ENCODE results near the gene CBLIF.

DNA sequence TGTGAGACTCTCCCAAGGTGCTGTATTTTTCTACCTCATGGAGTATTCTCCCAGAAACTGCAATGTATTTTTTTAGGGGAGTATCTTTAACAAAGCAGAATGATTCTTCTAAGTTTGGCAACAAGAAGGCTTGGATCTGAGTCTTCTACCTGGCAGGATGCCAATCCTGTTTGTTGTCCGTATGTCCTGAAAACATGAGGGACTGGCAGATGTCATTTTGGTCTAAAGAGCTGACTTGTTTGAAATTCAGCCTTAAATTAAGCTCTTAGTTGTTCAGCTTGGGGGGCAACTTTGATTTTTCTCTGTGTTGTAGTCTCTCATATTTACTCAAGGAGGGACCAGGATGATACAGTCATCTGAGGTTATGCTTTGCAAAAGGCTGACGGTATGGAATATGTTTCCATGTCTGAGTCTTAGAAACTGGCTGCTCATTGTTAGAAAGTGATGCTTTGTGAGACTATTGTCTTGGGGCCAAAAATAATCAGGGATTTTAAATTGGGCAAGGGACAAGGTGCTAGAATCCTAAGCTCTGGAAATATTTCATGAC is 44.1 kb downstream of the CBLIF start:
- TF ChIP-seq POLR2AphosphoS5 (IDR thresholded peaks at IDR 0.05; ENCODE audit: low read depth, low read length) (no peak), POLR2A (IDR thresholded peaks at IDR 0.05; ENCODE audit: low read depth, low read length) (no peak), TAF1 (IDR thresholded peaks at IDR 0.05; ENCODE audit: low read depth, low read length) (no peak), PAX5 (IDR thresholded peaks at IDR 0.05; ENCODE audit: insufficient read depth, low read length, severe bottlenecking) (no peak), SPI1 (IDR thresholded peaks at IDR 0.05; ENCODE audit: low read depth, low read length) (no peak)

All from GM12891 (cell line).